Smooth muscle cell of the pulmonary artery (primary cell): Measurements from ENCODE around the gene DDI2. TPM values are rescaled to one million over a fixed set of nuclear protein-coding genes. Genes with fewer than 3 reads are reported as not detected.

ENCODE experiments used
- total RNA-seq: library from RNA; depleted of rRNA; stranded (reverse); fragments of >200 nt; gene quantifications from 2 replicates; pipeline ENCODE4 v1.2.3, GENCODE V29; 2014

Gene DDI2
- 15.4 and 19.0 TPM in 2 replicates for total RNA-seq

GRCh38 chr1:15617173-15618076 lies at the start of gene DDI2:
Gene DDI2, plus strand, starts transcription at chr1:15617458. Its CDS starts 213 bp downstream, at chr1:15617671.

GRCh38 chr1:15584489-15585363 lies 32.5 kb upstream of the DDI2 start, which contains the start of gene AGMAT:
Gene AGMAT, minus strand, starts transcription at chr1:15585051. Its CDS starts 84 bp downstream, at chr1:15584967.

GRCh38 chr1:15684042-15684461 lies 66.8 kb downstream of the DDI2 start, which contains the start of gene PLEKHM2:
Gene PLEKHM2, plus strand, starts transcription at chr1:15684320. Its CDS starts 239 bp downstream, at chr1:15684559.

Other genes with a start within 250 kb of the DDI2 start
- 17.7 and 31.3 TPM in 2 replicates for gene EFHD2, start 207.6 kb upstream of the DDI2 start, total RNA-seq
- gene CTRC, start 179.0 kb upstream of the DDI2 start, total RNA-seq: not detected in 2 replicates
- 0.20 TPM in 1 of 2 replicates, not detected in the other for gene CELA2A, start 160.7 kb upstream of the DDI2 start, total RNA-seq
- 0.59 TPM in 1 of 2 replicates, not detected in the other for gene CELA2B, start 141.4 kb upstream of the DDI2 start, total RNA-seq
- 4.0 and 5.8 TPM in 2 replicates for gene CASP9, start 93.2 kb upstream of the DDI2 start, total RNA-seq
- 29.8 and 30.0 TPM in 2 replicates for gene DNAJC16, start 90.6 kb upstream of the DDI2 start, total RNA-seq
- 0.52 and 1.5 TPM in 2 replicates for gene AGMAT, start 32.4 kb upstream of the DDI2 start, total RNA-seq
- 86.9 and 122 TPM in 2 replicates for gene PLEKHM2, start 66.9 kb downstream of the DDI2 start, total RNA-seq
- gene SLC25A34, start 118.8 kb downstream of the DDI2 start, total RNA-seq: 0.73 and 1.3 TPM in 2 replicates
- not detected in 2 replicates for gene TMEM82, start 125.0 kb downstream of the DDI2 start, total RNA-seq
- gene FBLIM1, start 141.3 kb downstream of the DDI2 start, total RNA-seq: 121 and 208 TPM in 2 replicates
- 1.4 and 1.5 TPM in 2 replicates for gene UQCRHL, start 190.2 kb downstream of the DDI2 start, total RNA-seq
- gene SPEN, start 230.2 kb downstream of the DDI2 start, total RNA-seq: 28.5 and 30.1 TPM in 2 replicates